GM12875 (cell line): ENCODE measurements around the gene CNDP1.

Source experiments
- H3K4me3 ChIP-seq: one replicate; pipeline ENCODE4 v1.5.1; 2011; ENCODE audit warnings: low read depth, low read length, control low read depth
- CTCF ChIP-seq: IDR thresholded peaks from 2 replicates; pipeline ENCODE4 v1.5.1; 2011; ENCODE audit warnings: low read depth, mild to moderate bottlenecking, control low read depth, inconsistent platforms, low read length, moderate library complexity, borderline replicate concordance; ENCODE audit not compliant: insufficient read depth

The CNDP1 gene

DNA sequence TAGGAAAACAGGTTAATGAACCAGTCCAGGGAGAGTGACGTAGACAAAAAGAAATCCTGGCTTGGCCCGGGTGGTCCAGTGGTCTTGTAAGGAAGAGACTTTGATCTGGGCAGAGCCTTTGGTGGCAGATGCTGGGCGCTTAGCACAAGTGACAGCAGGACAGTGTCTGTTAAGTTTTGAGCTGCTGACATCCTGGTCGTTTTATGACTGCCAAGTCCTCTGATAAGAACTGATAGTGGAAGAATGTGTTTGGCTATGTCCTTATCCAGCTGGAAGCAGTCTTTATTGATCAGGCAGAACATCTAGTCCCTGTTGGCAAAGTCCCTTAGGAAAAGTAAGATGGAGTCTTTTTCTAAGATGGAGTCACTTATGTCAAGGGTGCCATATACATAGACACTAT, 36.0 kb downstream of the CNDP1 start:
- no peak for TF ChIP-seq CTCF
- no peak overlapping the region for H3K4me3 ChIP-seq

- H3K4me3 ChIP-seq, result no peak overlapping the region
- no peak for TF ChIP-seq CTCF
Observed at GRCh38 chr18:74571895-74572680, 37.8 kb downstream of the CNDP1 start.

- TF ChIP-seq CTCF, result no peak
- H3K4me3 ChIP-seq, result no peak overlapping the region
Observed at GRCh38 chr18:74573053-74573452, 38.8 kb downstream of the CNDP1 start.

- H3K4me3 ChIP-seq, result no peak overlapping the region
- no peak for TF ChIP-seq CTCF
Observed at GRCh38 chr18:74574916-74575315, 40.6 kb downstream of the CNDP1 start.

DNA sequence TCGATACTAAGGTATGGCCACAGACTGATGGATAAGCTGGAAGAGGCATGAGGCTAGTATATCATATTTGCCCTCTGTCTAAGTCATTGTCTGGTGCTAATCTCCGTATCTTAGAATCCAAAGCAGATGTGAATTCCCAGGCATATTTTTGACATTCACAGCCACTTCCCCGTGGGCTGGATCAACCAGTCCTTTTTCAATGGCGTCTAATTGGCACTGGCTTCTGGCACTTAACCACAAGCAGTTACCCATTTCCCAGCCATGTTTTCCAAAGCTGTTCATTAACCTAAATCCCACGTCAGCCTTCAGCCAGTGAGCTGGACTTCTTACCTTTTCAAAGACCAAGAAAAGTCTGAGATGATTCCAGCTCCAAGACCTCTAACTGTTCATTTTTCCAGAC, 42.7 kb downstream of the CNDP1 start:
- no peak overlapping the region for H3K4me3 ChIP-seq
- TF ChIP-seq CTCF, result no peak

GRCh38 chr18:74579496-74580065, 45.3 kb downstream of the CNDP1 start:
- no peak for TF ChIP-seq CTCF

GRCh38 chr18:74582642-74583041, 48.3 kb downstream of the CNDP1 start:
- no peak for TF ChIP-seq CTCF
- no peak overlapping the region for H3K4me3 ChIP-seq

More at GRCh38 chr18:74579496-74580065, 45.3 kb downstream of the CNDP1 start:
- H3K4me3 ChIP-seq, result no peak overlapping the region
